ENCODE data around the gene GNPNAT1.
A peak's percentile ranks its signal among the peaks of the same experiment; 100 is the strongest.

The GNPNAT1 gene

DNA sequence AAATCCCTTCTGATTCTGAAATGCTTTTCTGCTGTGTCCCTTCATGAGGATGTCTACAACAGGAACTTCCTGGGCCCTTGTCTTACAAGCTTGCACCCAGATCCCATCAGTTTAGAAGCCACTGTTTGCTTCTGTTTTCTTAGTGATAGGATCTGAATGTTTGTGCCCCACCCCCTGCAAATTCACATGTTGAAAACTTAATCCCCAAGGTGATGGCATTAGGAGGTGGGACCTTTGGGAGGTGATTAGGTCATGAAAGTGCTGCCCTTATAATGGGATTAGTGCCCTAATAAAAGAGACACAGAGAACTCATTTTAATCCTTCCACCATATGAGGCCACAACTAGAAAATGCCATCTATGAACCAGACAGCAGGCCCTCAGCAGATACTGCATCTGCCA, 36.0 kb upstream of the GNPNAT1 start:
- no peak overlapping the region for H2BK12ac ChIP-seq (ENCODE audit: low read length)
- H2BK5ac ChIP-seq (ENCODE audit: low read length): no peak overlapping the region

DNA sequence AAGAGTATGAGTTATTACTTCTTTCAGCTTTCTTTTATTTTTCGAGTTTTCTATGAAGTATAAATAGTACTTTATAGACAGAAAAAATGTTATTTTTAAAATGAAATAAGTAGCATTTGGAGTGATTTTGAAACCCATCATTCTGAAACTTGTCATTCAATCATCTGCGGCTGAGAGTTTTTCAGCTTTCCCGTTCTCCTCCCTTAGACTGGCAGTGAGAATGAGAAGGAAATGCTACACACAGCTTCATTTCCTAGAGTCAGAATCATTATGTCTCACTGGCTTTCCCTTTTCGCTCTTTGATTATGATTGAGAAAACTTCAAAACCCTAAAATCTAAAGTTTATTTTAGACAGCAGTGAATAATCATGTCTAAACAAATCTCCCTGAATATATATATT, 33.7 kb upstream of the GNPNAT1 start:
- H2BK5ac ChIP-seq (ENCODE audit: low read length): no peak overlapping the region

More for the DNA sequence above, 36.0 kb upstream of the GNPNAT1 start:
- H3K27me3 ChIP-seq (ENCODE audit: control insufficient read depth in 3 of 3, insufficient read depth in 3 of 3, low read depth in 1 of 3, low read length in 3 of 3): no peaks in the 10 kb centered on the region
- H3K9ac ChIP-seq (ENCODE audit: low read depth, low read length, poor library complexity): no peak overlapping the region
- H2BK15ac ChIP-seq (ENCODE audit: low read length): no peak overlapping the region
- no peak overlapping the region for H3K18ac ChIP-seq (ENCODE audit: low read length)
- H3K79me1 ChIP-seq (ENCODE audit: low read depth, low read length): no peaks in the 10 kb centered on the region
- no peak overlapping the region for H3K14ac ChIP-seq (ENCODE audit: low read length)
- H2AFZ ChIP-seq (ENCODE audit: low read length): no peak overlapping the region
- H4K8ac ChIP-seq (ENCODE audit: low read depth, low read length): no peak overlapping the region
- DNase-seq (ENCODE audit: low spot score): no peak
- no peak overlapping the region for H2BK120ac ChIP-seq (ENCODE audit: low read depth, low read length)
- no peak overlapping the region for H3K4me3 ChIP-seq (ENCODE audit: low read length in 2 of 2)
- no peak overlapping the region for H3K4ac ChIP-seq (ENCODE audit: low read length)
- no peak overlapping the region for H2AK5ac ChIP-seq (ENCODE audit: low read depth, low read length)
- peaks cover 0 to 11% of the 10 kb centered on the region in 2 donors for H3K4me1 ChIP-seq (ENCODE audit: control insufficient read depth in 2 of 2, insufficient read depth in 1 of 2, low read depth in 1 of 2, low read length in 2 of 2)
- no peaks in the 10 kb centered on the region for H3K9me3 ChIP-seq (replicated peaks in 1 of 2; ENCODE audit: control insufficient read depth in 2 of 2, insufficient read depth in 1 of 2, low read depth in 1 of 2, low read length in 2 of 2)
- no peak overlapping the region for H3K27ac ChIP-seq (replicated peaks; ENCODE audit: low read length)
- no peaks in the 10 kb centered on the region for H3K36me3 ChIP-seq (replicated peaks in 1 of 2; ENCODE audit: control insufficient read depth in 2 of 2, insufficient read depth in 2 of 2, low read length in 2 of 2)
- no peak overlapping the region for H3K23ac ChIP-seq (ENCODE audit: low read depth, low read length, poor library complexity)
- no peak overlapping the region for H3K4me2 ChIP-seq (ENCODE audit: insufficient read depth, low read length, poor library complexity, severe bottlenecking)
- H4K91ac ChIP-seq (ENCODE audit: low read depth, low read length, poor library complexity): no peak overlapping the region

DNA sequence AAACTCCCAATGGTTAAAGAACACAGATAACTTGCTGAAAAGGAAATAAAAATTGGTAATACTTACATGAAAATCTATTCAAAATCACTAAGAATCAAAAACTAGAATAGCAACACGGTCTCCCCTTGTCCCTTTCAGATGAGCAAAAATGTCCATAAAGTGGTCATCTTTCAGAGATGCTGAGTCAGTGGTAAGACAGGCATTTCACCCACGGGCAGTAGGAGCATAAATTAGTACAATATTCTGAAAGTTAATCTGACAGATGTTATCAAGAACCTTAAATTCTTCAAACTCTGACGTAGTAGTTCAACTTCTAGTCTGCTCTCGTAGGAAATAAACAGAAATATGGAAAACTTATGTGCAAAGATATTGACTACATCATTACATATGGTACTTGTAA, 33.1 kb upstream of the GNPNAT1 start:
- Histone ChIP-seq H3K79me1 (ENCODE audit: low read depth, low read length) (no peaks in the 10 kb centered on the region), H3K18ac (ENCODE audit: low read length) (no peak overlapping the region), H2BK5ac (ENCODE audit: low read length) (no peak overlapping the region), H3K4me3 (ENCODE audit: low read length in 2 of 2) (no peak overlapping the region), H3K4me2 (ENCODE audit: insufficient read depth, low read length, poor library complexity, severe bottlenecking) (no peak overlapping the region), H2BK12ac (ENCODE audit: low read length) (no peak overlapping the region), H3K27me3 (ENCODE audit: control insufficient read depth in 3 of 3, insufficient read depth in 3 of 3, low read depth in 1 of 3, low read length in 3 of 3) (no peaks in the 10 kb centered on the region), H3K9ac (ENCODE audit: low read depth, low read length, poor library complexity) (no peak overlapping the region), H2BK120ac (ENCODE audit: low read depth, low read length) (no peak overlapping the region), H3K4me1 (ENCODE audit: control insufficient read depth in 2 of 2, insufficient read depth in 1 of 2, low read depth in 1 of 2, low read length in 2 of 2) (peaks cover 0 to 6% of the 10 kb centered on the region in 2 donors), H2AK5ac (ENCODE audit: low read depth, low read length) (no peak overlapping the region), H4K8ac (ENCODE audit: low read depth, low read length) (no peak overlapping the region), H4K91ac (ENCODE audit: low read depth, low read length, poor library complexity) (no peak overlapping the region), H3K9me3 (replicated peaks in 1 of 2; ENCODE audit: control insufficient read depth in 2 of 2, insufficient read depth in 1 of 2, low read depth in 1 of 2, low read length in 2 of 2) (no peaks in the 10 kb centered on the region), H2AFZ (ENCODE audit: low read length) (no peak overlapping the region), H3K27ac (replicated peaks; ENCODE audit: low read length) (no peak overlapping the region), H3K4ac (ENCODE audit: low read length) (no peak overlapping the region), H2BK15ac (ENCODE audit: low read length) (no peak overlapping the region), H3K14ac (ENCODE audit: low read length) (no peak overlapping the region), H3K36me3 (replicated peaks in 1 of 2; ENCODE audit: control insufficient read depth in 2 of 2, insufficient read depth in 2 of 2, low read length in 2 of 2) (no peaks in the 10 kb centered on the region), H3K23ac (ENCODE audit: low read depth, low read length, poor library complexity) (no peak overlapping the region)
- no CpG with 5 or more reads among the region's 4 CpGs for WGBS, 2 donors (ENCODE audit: extremely low coverage in 2 of 2, insufficient read length in 2 of 2, insufficient replicate concordance in 1 of 2)
- no peak for DNase-seq (ENCODE audit: low spot score)

More for the DNA sequence above, 33.7 kb upstream of the GNPNAT1 start:
- Histone ChIP-seq H2BK12ac (ENCODE audit: low read length) (no peak overlapping the region), H2AK5ac (ENCODE audit: low read depth, low read length) (no peak overlapping the region), H3K4me2 (ENCODE audit: insufficient read depth, low read length, poor library complexity, severe bottlenecking) (no peak overlapping the region), H2BK120ac (ENCODE audit: low read depth, low read length) (no peak overlapping the region), H3K4ac (ENCODE audit: low read length) (no peak overlapping the region), H3K9me3 (replicated peaks in 1 of 2; ENCODE audit: control insufficient read depth in 2 of 2, insufficient read depth in 1 of 2, low read depth in 1 of 2, low read length in 2 of 2) (no peaks in the 10 kb centered on the region), H2AFZ (ENCODE audit: low read length) (no peak overlapping the region), H3K18ac (ENCODE audit: low read length) (no peak overlapping the region), H2BK15ac (ENCODE audit: low read length) (no peak overlapping the region), H3K23ac (ENCODE audit: low read depth, low read length, poor library complexity) (no peak overlapping the region), H4K8ac (ENCODE audit: low read depth, low read length) (no peak overlapping the region), H3K4me1 (ENCODE audit: control insufficient read depth in 2 of 2, insufficient read depth in 1 of 2, low read depth in 1 of 2, low read length in 2 of 2) (peaks cover 0 to 6% of the 10 kb centered on the region in 2 donors), H4K91ac (ENCODE audit: low read depth, low read length, poor library complexity) (no peak overlapping the region), H3K79me1 (ENCODE audit: low read depth, low read length) (no peaks in the 10 kb centered on the region), H3K36me3 (replicated peaks in 1 of 2; ENCODE audit: control insufficient read depth in 2 of 2, insufficient read depth in 2 of 2, low read length in 2 of 2) (no peaks in the 10 kb centered on the region), H3K27ac (replicated peaks; ENCODE audit: low read length) (no peak overlapping the region), H3K27me3 (ENCODE audit: control insufficient read depth in 3 of 3, insufficient read depth in 3 of 3, low read depth in 1 of 3, low read length in 3 of 3) (no peaks in the 10 kb centered on the region), H3K4me3 (ENCODE audit: low read length in 2 of 2) (no peak overlapping the region), H3K14ac (ENCODE audit: low read length) (no peak overlapping the region), H3K9ac (ENCODE audit: low read depth, low read length, poor library complexity) (no peak overlapping the region)
- no CpG with 5 or more reads among the region's 4 CpGs for WGBS, 2 donors (ENCODE audit: extremely low coverage in 2 of 2, insufficient read length in 2 of 2, insufficient replicate concordance in 1 of 2)
- no peak for DNase-seq (ENCODE audit: low spot score)

DNA sequence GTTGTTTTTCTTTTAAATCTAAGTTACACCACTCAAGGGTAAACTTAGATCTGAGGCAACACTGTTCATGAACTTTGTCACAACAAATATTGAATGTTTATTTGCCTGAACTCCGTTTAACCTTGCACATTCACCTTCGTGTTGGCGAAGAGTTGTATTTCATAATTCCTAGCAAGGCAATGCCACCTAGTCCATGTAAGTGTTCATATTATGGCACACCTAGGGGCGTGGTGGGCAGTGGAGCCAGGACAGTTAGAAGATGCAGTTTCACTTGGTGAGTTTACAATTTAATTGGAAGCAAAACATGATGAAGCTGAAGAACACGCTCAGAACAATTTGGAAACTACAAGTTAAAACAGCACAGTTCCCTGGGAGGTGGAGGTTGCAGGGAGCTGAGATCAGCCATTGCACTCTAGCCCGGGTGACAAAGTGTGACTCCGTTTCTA, 30.4 kb upstream of the GNPNAT1 start:
- no peak overlapping the region for H4K91ac ChIP-seq (ENCODE audit: low read depth, low read length, poor library complexity)
- H2AK5ac ChIP-seq (ENCODE audit: low read depth, low read length): no peak overlapping the region
- no peak overlapping the region for H3K4ac ChIP-seq (ENCODE audit: low read length)
- no peak overlapping the region for H2BK120ac ChIP-seq (ENCODE audit: low read depth, low read length)
- H4K8ac ChIP-seq (ENCODE audit: low read depth, low read length): no peak overlapping the region
- WGBS, 2 donors (ENCODE audit: extremely low coverage in 2 of 2, insufficient read length in 2 of 2, insufficient replicate concordance in 1 of 2): no CpG with 5 or more reads among the region's 7 CpGs
- H3K18ac ChIP-seq (ENCODE audit: low read length): no peak overlapping the region
- H2BK12ac ChIP-seq (ENCODE audit: low read length): peak overlapping the region; percentile 80
- H3K9ac ChIP-seq (ENCODE audit: low read depth, low read length, poor library complexity): no peak overlapping the region
- H3K4me1 ChIP-seq (ENCODE audit: control insufficient read depth in 2 of 2, insufficient read depth in 1 of 2, low read depth in 1 of 2, low read length in 2 of 2): no peaks in the 10 kb centered on the region
- H2BK5ac ChIP-seq (ENCODE audit: low read length): no peak overlapping the region
- H3K23ac ChIP-seq (ENCODE audit: low read depth, low read length, poor library complexity): no peak overlapping the region
- no peaks in the 10 kb centered on the region for H3K36me3 ChIP-seq (replicated peaks in 1 of 2; ENCODE audit: control insufficient read depth in 2 of 2, insufficient read depth in 2 of 2, low read length in 2 of 2)
- no peak overlapping the region for H3K4me3 ChIP-seq (ENCODE audit: low read length in 2 of 2)
- no peak overlapping the region for H3K4me2 ChIP-seq (ENCODE audit: insufficient read depth, low read length, poor library complexity, severe bottlenecking)
- H3K27ac ChIP-seq (replicated peaks; ENCODE audit: low read length): no peak overlapping the region
- DNase-seq (ENCODE audit: low spot score): no peak
- no peaks in the 10 kb centered on the region for H3K9me3 ChIP-seq (replicated peaks in 1 of 2; ENCODE audit: control insufficient read depth in 2 of 2, insufficient read depth in 1 of 2, low read depth in 1 of 2, low read length in 2 of 2)
- H3K27me3 ChIP-seq (ENCODE audit: control insufficient read depth in 3 of 3, insufficient read depth in 3 of 3, low read depth in 1 of 3, low read length in 3 of 3): no peaks in the 10 kb centered on the region
- no peak overlapping the region for H2AFZ ChIP-seq (ENCODE audit: low read length)
- H2BK15ac ChIP-seq (ENCODE audit: low read length): no peak overlapping the region
- H3K14ac ChIP-seq (ENCODE audit: low read length): no peak overlapping the region
- H3K79me1 ChIP-seq (ENCODE audit: low read depth, low read length): no peaks in the 10 kb centered on the region
